Hematopoietic multipotent progenitor cell treated with erythropoietin and hydrocortisone succinate and interleukin-3 and kit ligand, for 15 days (in vitro differentiated cells): ENCODE measurements around the gene GLS.
A peak's percentile ranks its signal among the peaks of the same experiment; 100 is the strongest.
"Not testable (repeated sequence)": the region's sequence is repeated elsewhere in the genome, so short reads cannot be mapped to it uniquely, and the experiment has no call there.

Experiments used
- DNase-seq: peaks from one replicate; pipeline ENCODE4 v3.0.0-alpha.2; 2015; ENCODE audit warnings: low spot score

The GLS gene

GRCh38 chr2:190880378-190881083, at the start of gene GLS:
Gene GLS, plus strand, starts transcription at chr2:190880821. Its CDS starts 264 bp downstream, at chr2:190881085.
- peak; percentile 97 for DNase-seq

GRCh38 chr2:190831941-190832340, 48.7 kb upstream of the GLS start:
- no peak for DNase-seq

- DNase-seq = no peak
These were observed 45.8 kb upstream of the GLS start for GRCh38 chr2:190834890-190835208.

- DNase-seq = no peak
These were observed 45.2 kb upstream of the GLS start for GRCh38 chr2:190835303-190835930.

- no peak for DNase-seq
These were observed 43.9 kb upstream of the GLS start for GRCh38 chr2:190836767-190837166.

GRCh38 chr2:190837420-190837819, 43.2 kb upstream of the GLS start:
- DNase-seq = no peak

DNA sequence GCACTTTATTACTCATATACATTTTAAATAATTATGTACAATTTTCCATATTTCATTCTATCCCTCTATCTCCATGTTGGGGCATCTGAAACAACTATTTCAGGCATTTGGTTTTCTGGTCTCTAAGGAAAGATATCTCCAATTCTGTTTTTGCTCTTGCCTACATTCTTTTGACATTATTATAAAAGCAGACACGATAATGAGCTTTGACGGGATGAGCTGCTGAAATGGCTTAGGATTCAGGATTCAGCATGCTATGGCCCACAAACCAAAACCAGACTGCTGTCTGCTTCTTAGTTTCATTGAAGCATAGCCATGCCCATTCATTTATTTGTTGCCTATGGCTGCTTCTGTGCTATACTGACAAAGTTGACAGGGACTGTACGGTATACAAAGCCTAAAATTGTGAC, 42.7 kb upstream of the GLS start:
- no peak for DNase-seq

DNA sequence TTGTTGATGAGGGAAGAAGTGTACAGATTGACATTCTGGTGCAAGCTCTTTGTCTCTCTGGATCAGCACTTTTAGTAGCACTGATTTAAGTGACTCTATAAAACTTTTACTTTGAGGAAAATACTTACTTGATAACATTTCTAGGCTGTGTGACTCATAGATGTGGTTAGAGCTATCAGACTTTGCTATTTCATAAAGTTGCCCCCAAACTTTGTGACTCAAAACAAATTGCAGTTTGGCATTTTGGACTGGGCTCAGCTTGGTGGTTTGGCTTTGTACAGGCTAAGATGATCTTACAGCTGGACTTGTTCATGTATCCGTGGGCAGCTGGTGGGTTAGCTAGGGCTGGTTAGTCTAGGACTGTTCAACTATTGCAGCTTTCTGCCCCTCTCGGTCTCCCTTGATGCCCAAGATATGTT, 42.1 kb upstream of the GLS start:
- no peak for DNase-seq

- no peak for DNase-seq
These were observed 40.0 kb upstream of the GLS start for GRCh38 chr2:190840569-190841172.

GRCh38 chr2:190841707-190842505, 38.7 kb upstream of the GLS start:
- DNase-seq = no peak

GRCh38 chr2:190842606-190843104, 38.0 kb upstream of the GLS start:
- DNase-seq = no peak

GRCh38 chr2:190843890-190844699, 36.5 kb upstream of the GLS start:
- no peak for DNase-seq

DNA sequence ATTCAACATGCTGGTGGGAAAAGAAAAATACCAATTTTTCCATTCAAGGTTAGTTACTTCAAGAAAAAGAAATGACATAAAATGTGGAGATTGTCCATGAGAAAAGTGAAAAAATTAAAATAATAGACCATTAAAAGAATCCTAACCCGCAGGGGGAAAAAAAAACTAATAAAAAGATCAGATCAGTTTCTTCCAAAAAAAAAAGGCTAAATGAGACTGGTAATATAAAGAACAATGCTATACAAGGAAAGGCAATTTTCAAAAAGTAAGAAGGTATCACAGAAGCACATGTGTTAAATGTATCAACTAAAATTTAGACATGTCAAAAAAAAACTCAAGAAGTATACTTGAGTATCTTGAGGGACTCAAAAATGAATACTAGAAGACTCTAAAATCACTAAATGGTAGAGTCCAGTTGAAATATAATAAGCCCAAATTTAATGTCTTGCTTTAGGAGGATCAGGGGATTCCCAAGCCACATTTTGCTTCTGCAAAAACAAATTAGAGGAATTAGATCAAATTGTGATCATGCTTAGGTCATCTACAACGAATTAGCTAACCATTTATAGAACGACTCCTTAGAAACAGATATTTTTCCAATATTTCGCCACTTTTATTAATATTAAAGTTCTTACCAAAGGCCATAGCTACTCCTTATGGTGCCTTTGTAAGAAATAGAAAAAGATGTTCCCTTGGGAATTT, 35.8 kb upstream of the GLS start:
- no peak for DNase-seq

DNA sequence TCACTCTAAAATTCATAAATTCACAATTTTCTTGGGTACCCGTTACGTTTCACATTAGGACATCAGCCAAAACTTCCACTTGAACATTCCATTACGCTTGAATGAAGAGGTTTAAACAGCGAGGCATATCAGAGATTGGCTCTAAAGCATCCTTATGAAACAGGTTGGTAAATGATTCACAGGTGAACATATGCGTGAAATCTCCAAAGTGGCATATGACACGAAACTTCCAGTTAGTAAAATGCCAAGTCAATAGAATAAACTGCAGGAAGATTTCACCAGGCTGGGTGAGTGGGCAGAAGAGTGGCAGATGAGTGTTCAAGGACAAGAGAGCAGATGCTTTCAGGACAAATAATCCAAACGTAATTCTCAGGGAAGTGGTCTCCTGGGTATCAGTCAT, 33.9 kb upstream of the GLS start:
- DNase-seq = no peak

DNA sequence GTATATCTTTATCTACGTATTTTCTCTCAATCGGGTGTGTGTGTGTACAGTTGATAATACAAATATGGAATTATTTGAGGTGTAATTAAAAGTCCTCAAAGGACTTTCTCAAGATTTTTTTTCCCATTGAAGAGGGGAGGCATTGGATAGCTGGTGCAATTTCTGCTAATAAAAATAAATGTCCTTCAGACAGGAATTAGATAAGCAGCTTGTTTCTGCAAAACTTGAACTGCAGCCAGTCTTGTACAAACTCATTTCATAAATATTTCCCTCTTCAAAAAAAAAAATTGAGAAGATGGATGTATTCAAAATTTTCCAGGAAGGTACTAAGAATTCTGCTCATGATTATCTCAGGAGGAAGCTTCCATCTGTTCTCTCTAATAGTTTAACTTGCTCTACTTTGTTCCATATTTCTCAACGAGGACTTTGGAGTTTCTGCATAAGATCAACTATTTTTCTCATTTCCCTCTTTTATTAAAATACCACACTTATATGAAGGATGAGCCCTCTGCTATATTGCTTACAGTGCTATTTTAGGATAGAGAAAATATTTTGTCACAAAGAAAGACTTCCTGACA, 33.0 kb upstream of the GLS start:
- no peak for DNase-seq

DNA sequence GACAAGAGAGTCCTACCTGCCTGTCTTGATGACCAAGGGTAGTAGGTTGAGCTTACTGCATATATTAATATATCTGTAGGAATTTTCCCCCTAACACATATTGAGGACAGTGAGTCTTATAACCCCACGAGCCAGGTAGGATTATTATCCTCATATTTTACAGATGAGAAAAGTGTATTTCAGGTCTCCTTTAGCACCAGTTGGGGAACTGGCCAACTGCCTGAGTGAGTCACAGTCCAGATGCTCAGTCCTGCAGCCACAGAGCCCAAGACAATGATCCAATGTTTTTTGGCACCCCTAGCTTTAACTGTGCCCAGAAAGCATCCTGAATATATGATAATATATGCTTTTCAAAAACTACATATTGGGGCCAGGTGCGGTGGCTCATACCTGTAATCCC, 30.8 kb upstream of the GLS start:
- DNase-seq = no peak

GRCh38 chr2:190853022-190853421, 27.6 kb upstream of the GLS start:
- not testable (repeated sequence) for DNase-seq

GRCh38 chr2:190853531-190854383, 26.9 kb upstream of the GLS start:
- DNase-seq = no peak

DNA sequence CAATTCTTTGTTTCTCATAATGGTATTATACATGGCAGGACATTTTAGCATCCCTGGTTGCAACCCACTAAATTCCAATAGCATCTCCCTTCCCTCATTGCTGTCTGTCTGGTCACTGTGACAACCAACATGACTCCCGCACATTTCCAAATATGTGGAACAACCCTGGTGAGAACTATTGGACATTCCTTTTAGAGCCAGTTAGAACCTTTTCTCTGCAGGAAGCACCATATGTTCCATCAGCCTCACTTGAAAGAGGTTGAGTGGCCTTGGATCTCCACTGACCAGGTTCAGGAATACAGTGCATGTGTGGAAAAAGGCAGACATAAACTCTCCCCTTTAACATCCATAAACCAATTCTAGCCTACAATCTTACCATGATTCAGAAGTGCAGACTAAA, 25.9 kb upstream of the GLS start:
- no peak for DNase-seq

GRCh38 chr2:190855245-190855644, 25.4 kb upstream of the GLS start:
- DNase-seq = no peak
